ENCODE measurements around the gene ADAM12. TPM values are rescaled to one million over a fixed set of nuclear protein-coding genes. Genes with fewer than 3 reads are reported as not detected.

ADAM12 gene
- total RNA-seq, 1 donor from 2014 or later, result 0.98 TPM

DNA sequence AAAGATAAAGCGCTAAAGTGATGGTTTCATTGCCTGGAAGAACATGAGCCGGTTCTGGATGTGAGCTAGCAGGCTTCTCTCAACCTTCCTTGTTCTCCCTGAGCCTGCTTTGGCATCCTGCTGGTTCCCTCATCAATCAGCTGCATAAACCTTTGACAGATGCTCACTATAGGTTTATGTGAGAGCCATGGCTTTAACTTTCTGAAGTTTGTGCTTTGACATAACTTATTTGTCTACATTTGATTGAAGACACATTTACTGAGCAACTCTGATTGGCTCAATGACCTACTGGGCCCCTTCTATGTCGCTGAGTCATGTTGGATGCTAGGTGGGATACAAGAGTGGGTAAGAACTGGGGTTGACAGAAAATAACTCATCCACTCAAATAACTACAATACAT, 192.0 kb downstream of the ADAM12 start:
- Histone ChIP-seq H3K9me3 (no peaks in the 10 kb centered on the region), H3K36me3 (no peaks in the 10 kb centered on the region), H3K4me3 (no peak overlapping the region), H3K27me3 (no peaks in the 10 kb centered on the region), H3K27ac (no peak overlapping the region), H3K4me1 (no peaks in the 10 kb centered on the region)
- TF ChIP-seq, protein P1, sequence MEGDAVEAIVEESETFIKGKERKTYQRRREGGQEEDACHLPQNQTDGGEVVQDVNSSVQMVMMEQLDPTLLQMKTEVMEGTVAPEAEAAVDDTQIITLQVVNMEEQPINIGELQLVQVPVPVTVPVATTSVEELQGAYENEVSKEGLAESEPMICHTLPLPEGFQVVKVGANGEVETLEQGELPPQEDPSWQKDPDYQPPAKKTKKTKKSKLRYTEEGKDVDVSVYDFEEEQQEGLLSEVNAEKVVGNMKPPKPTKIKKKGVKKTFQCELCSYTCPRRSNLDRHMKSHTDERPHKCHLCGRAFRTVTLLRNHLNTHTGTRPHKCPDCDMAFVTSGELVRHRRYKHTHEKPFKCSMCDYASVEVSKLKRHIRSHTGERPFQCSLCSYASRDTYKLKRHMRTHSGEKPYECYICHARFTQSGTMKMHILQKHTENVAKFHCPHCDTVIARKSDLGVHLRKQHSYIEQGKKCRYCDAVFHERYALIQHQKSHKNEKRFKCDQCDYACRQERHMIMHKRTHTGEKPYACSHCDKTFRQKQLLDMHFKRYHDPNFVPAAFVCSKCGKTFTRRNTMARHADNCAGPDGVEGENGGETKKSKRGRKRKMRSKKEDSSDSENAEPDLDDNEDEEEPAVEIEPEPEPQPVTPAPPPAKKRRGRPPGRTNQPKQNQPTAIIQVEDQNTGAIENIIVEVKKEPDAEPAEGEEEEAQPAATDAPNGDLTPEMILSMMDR (IDR thresholded peaks at IDR 0.05), result no peak
- ATAC-seq (no peak), DNase-seq (no peak)
- intact Hi-C loops (cut with DNase I), result no loop called here

DNA sequence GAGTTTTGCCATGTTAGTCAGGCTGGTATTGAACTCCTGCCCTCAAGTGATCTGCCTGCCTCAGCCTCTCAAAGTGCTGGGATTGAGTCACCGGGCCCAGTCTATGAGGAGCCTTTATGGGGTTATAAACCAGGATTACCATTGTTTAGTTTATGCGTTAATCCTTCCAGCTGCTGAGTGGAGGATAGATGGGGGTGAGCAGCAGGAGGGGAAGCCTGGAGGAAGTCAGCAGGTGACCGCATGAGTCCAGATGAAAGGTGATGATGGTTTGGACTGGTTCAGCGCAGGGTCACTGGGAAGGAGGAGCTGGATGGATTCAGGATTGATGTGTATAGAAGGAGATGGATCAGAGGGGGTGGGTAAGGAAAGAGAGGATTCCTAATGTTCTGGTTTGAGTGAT, 197.1 kb downstream of the ADAM12 start:
- intact Hi-C loops (cut with DNase I), result no loop called here
- ATAC-seq (no peak), DNase-seq (no peak)
- Histone ChIP-seq H3K4me1 (no peaks in the 10 kb centered on the region), H3K36me3 (no peaks in the 10 kb centered on the region), H3K4me3 (no peak overlapping the region), H3K9me3 (no peaks in the 10 kb centered on the region), H3K27me3 (no peaks in the 10 kb centered on the region), H3K27ac (no peak overlapping the region)
- TF ChIP-seq, protein P1 (IDR thresholded peaks at IDR 0.05), result no peak

DNA sequence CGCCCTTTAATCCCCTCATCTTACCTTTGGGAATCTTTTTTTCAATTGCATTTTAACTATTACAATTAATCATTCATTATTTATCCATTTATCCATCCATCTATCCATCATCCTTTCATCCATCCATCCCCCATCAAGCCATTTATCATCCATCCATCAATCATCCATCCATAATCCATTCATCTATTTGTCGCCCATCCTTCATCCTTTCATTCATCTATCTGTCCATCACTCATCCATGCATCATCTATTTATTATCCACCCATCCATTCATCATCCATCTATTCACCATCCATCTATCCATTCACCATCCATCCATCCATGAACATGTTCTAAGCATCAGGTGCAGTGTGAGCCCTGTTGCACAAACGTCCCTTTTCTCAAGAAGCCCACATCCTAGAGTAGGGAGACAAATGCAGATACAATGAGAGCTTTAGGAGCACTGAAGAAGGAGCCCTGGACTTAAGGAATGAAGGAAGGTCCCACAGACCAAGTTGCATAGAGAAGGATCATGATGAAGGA, 199.5 kb downstream of the ADAM12 start:
- Histone ChIP-seq H3K9me3 (no peaks in the 10 kb centered on the region), H3K4me1 (no peaks in the 10 kb centered on the region), H3K36me3 (no peaks in the 10 kb centered on the region), H3K27ac (no peak overlapping the region), H3K27me3 (no peaks in the 10 kb centered on the region), H3K4me3 (no peak overlapping the region)
- no peak for DNase-seq
- intact Hi-C loops (cut with DNase I), result no loop called here
- ATAC-seq, result no peak
- TF ChIP-seq, protein P1 (IDR thresholded peaks at IDR 0.05), result no peak

DNA sequence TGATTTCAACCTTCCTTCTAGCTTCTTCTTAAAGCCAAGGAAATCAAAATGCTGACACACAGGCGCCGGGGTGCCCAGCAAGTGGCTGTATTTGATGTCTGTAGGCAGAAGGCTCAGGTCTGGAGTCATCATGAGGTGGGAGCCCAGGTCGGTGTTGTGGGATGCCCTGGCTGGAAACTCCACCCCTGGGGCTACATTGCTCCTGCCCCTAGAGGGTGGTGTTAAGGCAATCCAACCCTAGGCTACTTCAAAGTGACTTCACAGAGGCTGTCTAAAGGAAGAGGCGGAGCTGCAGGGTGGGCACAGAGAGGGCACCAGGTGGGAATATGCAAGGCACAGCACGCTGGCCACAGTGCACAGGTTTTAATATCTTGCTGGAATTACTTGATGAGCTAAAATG, 200.9 kb downstream of the ADAM12 start:
- no peak overlapping the region for H3K27ac ChIP-seq
- H3K9me3 ChIP-seq, result no peaks in the 10 kb centered on the region
- DNase-seq (no peak), ATAC-seq (no peak)
- no peaks in the 10 kb centered on the region for H3K36me3 ChIP-seq
- TF ChIP-seq, protein P1 (IDR thresholded peaks at IDR 0.05), result no peak
- no peak overlapping the region for H3K4me3 ChIP-seq
- H3K4me1 ChIP-seq, result no peaks in the 10 kb centered on the region
- intact Hi-C loops (cut with DNase I), result no loop called here
- no peaks in the 10 kb centered on the region for H3K27me3 ChIP-seq

DNA sequence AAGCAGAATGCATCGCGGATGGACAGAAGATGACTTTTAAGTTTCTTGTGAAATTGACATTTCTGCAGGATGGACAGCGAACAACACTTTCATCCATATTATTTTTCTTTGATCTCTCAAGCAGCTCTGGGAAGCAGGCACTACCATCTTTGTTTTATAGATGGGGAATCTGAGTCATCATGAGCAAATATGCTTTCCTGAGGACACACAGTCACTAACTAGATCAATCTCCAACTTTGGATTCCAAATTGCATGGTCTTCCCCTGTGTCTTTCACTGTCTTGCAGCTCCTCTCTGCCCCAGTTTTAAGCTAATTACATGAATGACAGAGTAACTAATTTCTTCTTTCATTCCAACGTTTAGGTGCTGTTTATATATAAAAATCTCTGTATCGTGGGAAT, 201.5 kb downstream of the ADAM12 start:
- no peak overlapping the region for H3K4me3 ChIP-seq
- no peaks in the 10 kb centered on the region for H3K36me3 ChIP-seq
- H3K27ac ChIP-seq, result no peak overlapping the region
- H3K9me3 ChIP-seq, result no peaks in the 10 kb centered on the region
- no peak for ATAC-seq
- H3K4me1 ChIP-seq, result no peaks in the 10 kb centered on the region
- TF ChIP-seq, protein P1 (IDR thresholded peaks at IDR 0.05), result no peak
- H3K27me3 ChIP-seq, result no peaks in the 10 kb centered on the region
- no peak for DNase-seq
- intact Hi-C loops (cut with DNase I), result no loop called here

All from upper lobe of right lung (tissue), 1 donor.